GM19035 (cell line): ENCODE measurements around the gene CDK11A.
"Not testable (repeated sequence)": the region's sequence is repeated elsewhere in the genome, so short reads cannot be mapped to it uniquely, and the experiment has no call there.

Source experiments
- ATAC-seq: cut with Tn5 transposase; IDR thresholded peaks from one replicate; pipeline ENCODE4 v1.9.1; 2021; ENCODE audit not compliant: unreplicated experiment

The CDK11A gene

GRCh38 chr1:1726088-1726487, 1.9 kb upstream of the CDK11A start:
- not testable (repeated sequence) for ATAC-seq

- ATAC-seq, result no peak
These were observed 3.0 kb downstream of the CDK11A start for GRCh38 chr1:1721201-1721600.

DNA sequence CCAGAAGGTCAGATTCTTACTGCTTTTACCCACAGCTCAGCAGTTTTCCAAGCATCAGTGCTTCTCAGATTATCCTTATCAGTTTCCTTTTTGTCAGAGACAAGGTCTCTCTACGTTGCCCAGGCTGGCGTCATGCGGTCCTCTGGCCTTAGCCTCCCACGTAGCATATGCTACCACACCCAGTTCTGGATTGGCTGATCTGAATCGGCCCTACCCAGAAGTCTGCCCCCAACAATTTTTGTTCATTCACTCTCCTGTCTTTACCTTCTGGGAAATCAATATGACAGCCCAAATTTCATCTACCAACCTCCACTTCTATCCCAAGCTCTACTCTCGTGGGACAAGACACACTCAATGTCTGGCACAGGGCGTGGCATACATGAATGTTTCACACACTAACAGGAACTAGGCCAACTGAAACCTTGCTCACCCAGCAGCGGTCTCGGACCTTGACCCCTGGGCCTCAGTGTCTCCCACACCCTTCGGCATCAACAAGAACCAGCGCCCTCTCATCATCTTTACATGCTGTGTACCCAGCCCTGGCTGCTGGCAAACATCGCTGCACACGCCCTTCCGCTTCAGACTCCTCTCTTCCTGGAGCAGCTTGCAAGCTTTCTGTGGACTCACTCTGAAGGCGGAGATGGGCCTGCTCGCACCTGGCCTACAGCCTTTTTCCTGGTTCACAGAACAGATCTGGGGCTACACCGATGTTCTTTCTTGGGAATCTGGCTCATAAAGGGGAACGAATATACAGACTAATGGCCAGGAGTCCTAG, 8.9 kb downstream of the CDK11A start:
- not testable (repeated sequence) for ATAC-seq

GRCh38 chr1:1707897-1708296, 16.3 kb downstream of the CDK11A start:
- not testable (repeated sequence) for ATAC-seq

DNA sequence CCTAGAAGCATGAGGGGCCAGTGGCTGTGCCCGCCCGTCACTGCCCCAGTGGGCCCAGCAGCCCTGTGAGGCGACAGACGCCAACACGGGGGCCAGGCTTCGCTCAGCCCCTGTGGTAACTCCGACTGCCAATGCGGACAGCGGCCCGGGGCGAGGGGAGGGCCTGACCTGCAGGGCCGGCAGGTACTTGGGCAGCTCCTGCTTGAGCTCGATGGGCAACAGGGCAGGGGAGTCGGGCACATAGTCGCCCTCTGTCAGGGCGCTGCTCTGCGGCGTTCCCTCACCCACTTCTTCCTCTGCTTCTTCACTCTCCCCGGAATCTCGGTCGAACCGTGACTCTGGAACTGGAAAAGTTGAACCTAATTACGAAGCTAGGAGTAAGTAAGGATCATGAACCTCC, 16.9 kb downstream of the CDK11A start:
- ATAC-seq, result not testable (repeated sequence)

DNA sequence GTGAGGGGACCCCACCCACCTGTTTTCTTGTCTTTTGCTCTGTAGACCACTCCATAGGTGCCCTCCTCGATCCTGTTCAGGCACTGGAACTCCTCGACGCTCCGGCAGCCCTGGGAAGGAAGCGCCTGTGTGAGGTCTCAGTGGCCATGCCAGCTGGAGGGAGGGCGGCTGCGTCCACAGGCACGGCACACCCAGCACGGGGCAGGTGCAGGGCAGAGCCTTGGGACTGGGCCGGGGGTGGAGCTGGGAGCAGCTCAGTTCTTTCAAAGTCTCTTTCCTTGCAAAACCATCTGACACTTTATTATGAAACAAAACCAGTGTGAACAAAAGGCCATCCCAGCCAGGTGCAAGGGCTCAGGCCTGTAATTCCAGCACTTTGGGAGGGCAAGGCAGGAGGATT, 18.5 kb downstream of the CDK11A start:
- not testable (repeated sequence) for ATAC-seq

DNA sequence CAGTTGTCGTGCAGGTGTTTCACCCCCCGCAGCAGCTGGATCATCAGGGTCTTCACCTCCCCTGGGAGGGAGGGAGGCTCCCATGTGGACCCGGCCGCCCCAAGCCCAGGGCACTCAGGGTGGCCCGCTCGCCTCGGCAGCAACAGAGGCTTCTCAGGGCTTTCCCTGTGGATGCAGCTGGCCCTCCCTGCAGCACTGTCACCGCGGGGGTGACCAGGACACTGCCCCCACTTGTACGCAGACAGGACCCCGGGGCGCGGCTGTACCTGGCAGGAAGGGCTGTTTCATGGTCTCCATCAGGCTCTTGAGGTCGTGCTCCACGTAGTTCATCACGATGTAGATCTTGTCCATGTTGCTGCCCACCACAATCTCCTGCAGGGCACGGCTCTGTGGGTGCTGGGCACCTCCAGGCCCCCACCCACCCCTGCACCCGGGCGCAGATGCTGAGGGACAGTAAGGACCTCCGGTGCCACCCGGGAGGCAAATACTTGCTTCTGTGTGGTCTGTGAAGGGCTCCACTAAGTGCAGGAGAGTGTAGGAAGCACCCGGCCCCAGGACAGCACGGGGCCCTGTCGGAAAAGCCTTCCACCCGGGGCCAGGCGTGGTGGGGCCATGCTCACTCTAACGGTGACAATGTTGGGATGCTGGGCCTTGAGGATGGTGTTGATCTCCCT, 19.7 kb downstream of the CDK11A start:
- ATAC-seq, result not testable (repeated sequence)

GRCh38 chr1:1703796-1704195, 20.4 kb downstream of the CDK11A start:
- ATAC-seq, result no peak

- ATAC-seq, result not testable (repeated sequence)
These were observed 21.7 kb downstream of the CDK11A start for GRCh38 chr1:1702506-1702905.

DNA sequence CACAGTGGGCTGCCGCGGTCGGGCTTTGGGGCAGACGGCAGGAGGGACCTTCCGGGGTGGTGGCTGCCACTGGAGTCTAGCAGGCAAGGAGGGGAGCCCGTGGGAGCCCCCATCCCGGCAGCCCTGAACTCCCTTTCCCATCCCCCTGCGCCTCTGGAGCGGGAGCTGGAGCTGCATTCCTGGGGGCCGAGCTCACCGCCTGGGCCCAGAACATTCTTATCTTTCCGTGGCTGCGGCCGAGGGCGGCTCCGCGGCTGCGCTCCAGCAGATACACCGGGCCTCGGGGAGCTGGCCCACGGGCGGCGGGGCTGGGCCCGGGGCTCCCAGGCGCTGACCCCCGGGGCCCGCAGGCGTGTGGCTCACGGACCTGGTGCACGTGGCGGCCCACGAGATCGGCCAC, 23.6 kb downstream of the CDK11A start:
- ATAC-seq, result not testable (repeated sequence)

- ATAC-seq, result not testable (repeated sequence)
These were observed 24.1 kb downstream of the CDK11A start for GRCh38 chr1:1700067-1700466.

- ATAC-seq, result not testable (repeated sequence)
These were observed 25.1 kb downstream of the CDK11A start for GRCh38 chr1:1699061-1699460.

DNA sequence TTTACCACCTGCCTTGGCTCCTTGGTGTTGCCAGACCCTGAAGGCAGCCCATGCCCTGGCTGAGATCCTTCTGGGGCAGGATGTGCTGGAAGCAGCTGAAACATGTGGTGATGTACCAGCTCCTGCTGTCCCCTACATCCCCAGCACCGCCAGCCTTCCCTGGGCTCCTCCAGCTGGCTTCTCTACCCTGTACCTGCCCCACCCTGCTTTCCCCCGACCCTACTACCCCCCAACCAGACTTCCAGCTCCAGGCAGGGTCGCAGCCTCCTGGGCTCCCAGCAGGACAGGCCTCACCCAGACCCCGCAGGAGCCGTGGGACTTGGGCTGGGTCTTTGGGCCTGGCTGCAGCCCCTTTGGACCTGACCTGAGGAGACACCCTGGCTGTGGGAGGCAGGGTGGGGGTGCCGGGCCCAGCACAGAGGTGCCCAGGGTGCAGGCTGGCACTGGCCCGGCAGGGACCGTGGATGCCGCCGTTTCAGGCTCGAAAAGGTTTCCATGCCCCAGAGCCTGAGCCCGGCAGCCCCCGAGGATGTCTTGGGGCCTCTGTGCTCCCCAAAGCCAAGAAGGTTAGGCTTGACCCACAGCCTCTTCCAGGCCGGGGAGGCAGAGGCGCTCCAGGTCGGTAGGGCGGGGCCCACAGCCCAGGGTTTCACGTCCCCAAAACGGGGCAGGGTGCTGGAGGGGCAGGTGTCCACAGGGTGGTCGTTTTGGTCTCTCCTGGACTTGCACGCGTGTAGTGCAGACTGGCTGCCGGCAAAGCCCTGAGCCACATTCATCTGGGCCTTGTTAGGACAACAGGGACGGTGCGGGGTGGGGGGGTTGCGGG, 26.6 kb downstream of the CDK11A start:
- not testable (repeated sequence) for ATAC-seq

- ATAC-seq, result not testable (repeated sequence)
These were observed 27.5 kb downstream of the CDK11A start for GRCh38 chr1:1696431-1697357.

DNA sequence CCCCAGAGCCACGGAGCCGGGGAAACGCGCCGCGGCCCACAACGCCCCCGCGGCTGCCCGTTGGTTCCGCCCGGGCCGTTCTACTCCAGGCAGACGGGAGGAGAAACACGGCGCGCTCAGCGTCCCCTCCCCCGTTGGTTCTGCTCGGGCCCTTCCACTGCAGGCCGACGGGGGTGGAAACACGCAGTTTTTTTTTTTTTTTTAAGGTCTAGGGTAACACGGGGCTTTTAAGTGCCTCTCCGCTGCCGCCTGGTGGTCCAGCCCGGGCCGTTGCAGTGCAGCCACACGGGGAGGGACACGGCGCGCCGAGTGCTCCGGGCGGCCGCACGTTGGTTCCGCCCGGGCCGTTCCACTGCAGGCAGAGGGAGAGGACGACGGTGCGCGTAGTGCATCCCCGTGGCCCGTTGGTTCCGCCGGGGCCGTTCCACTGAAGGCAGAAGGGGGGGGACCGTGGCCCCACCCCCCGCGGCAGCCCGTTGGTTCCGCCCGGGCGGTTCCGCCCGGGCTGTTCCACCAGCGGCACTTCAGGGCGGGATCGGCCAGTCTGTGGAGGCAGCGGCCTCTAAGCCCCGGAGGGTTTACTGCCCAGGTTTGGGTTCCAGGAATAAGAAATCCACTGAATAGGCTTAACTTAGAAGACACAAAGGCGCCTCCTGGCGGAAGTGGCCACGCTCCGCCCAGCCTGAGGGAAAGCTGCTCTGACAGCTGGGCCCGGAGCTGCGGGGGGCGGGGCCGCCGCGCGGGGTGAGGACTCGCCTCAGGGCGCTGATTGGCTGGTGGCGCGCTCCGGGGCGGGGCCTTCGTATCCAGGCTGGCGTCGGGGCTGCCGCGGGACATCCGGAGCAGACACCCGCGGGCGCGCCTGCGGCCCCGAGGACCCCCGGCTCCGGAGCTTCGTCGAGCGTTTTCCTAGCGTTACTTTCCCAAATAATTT, 31.2 kb downstream of the CDK11A start, which contains the start of gene SLC35E2B:
TSS of gene SLC35E2B (minus strand) at position 82 of the 934 bp plus-strand sequence. CDS start 16,096 bp downstream, outside the sequence.
- peak; percentile 76 for ATAC-seq

DNA sequence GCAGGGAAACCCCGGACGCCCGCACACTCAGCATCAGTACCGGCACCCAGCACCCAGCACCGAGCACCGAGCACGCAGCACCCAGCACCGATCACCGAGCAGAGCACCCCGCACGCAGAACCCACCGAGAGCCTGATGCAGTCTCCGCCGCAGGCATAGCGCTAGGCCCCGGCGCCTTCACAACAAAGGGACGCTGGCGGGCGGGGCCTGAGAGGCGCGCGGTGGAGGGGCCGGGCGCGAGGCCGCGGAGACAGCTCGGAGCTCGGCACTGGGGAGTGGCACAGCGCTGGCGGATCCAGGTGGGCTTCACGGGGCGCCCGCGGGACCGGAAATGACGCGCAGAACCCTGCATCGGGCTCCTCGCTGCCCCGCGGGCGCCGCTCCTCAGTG, 31.8 kb downstream of the CDK11A start:
- peak; percentile 39 for ATAC-seq

- not testable (repeated sequence) for ATAC-seq
These were observed 32.7 kb downstream of the CDK11A start for GRCh38 chr1:1691443-1691842.

DNA sequence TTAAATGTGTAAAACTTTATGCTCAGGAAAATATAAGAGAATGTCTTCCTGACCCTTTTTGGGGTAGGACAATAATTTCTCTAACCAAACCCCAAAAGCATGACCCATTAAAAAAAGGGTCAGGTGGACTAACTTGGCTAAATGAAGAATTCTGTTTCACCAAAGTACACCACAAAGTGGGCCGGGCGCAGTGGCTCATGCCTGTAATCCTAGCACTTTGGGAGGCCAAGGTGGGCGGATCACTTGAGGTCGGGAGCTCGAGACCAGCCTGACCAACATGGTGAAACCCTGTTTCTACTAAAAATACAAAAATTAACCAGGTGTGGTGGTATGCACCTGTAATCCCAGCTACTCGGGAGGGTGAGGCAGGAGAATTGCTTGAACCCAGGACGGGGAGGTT, 34.6 kb downstream of the CDK11A start:
- ATAC-seq, result not testable (repeated sequence)

DNA sequence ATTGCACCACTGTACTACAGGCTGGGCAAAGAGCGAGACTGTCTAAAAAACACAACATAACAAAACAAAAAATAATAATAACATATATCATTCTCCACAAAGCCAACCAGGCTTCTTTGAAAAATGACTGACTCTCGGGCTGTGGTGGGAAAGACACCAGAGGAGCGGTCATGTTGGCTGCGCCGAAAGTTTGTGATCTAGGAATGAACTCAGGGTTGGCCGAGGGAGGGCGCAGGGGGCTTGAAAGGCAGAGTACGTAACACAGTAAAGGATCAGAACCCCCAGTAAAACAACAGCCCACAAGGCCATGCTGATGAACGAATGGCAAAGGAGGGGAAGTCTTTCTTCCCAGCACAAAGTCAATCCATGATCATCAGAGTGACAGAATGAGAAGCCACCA, 36.3 kb downstream of the CDK11A start:
- no peak for ATAC-seq
